ENCODE data around the gene TGFBR3L. TPM values are rescaled to one million over a fixed set of nuclear protein-coding genes. Genes with fewer than 3 reads are reported as not detected.

Gene TGFBR3L
- total and polyA plus RNA-seq, 2 of the 13 experiments (the other 11 are each of a cell fraction or from before 2014, with no cell fraction given) = 0.20 to 1.0 TPM

DNA sequence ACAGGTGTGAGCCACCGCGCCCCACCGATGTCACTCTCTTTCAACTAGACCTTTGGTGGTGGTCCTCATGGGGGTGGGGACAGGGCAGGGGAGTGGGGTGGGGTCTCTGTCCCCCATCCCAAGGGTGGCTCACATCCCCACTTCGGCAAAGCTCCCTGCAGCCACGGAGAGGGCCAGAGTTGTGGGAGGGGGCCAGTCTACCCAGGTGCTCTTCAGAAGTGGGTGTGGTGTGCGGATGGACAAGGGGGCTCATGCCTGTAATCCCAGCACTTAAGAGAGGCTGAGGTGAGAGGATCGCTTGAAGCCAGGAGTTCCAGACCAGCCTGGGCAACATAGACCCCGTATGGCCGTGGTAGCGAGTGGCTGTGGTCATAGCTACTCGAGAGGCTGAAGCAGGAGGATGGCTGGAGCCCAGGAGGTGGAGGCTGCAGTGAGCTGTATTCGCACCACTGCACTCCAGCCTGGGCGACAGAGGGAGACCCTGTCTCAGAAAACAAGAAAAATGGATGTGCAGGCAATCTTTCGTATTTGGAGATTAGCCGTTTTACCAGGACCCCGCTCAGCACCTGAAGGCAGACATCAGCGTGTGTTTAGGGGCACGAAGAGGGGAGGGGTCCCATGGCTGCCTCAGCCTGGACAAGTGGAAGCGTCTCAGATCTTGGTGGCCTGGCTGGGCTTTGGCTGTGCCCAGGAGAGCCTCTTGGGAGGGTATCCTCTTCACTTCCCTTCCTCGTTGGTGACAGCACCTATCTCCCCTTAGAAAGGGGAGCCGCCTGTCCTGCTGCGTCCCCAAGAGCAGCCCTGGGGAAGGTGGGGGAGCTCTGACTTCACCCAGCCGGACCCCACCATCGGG lies 846 bp downstream of the TGFBR3L start (continued):
- TF ChIP-seq ZNF235 (CRISPR knock-in tag; IDR thresholded peaks at IDR 0.05; ENCODE audit: borderline replicate concordance) (no peak), MYNN (CRISPR knock-in tag; IDR thresholded peaks at IDR 0.05; ENCODE audit: low read depth) (no peak), ZMAT3 (CRISPR knock-in tag; conservative IDR thresholded peaks at IDR 0.05) (no peak), PAWR (CRISPR knock-in tag; IDR thresholded peaks at IDR 0.05; ENCODE audit: borderline replicate concordance) (no peak), NFE2L2 (IDR thresholded peaks at IDR 0.05; ENCODE audit: low read length) (no peak), SP140L (CRISPR knock-in tag; IDR thresholded peaks at IDR 0.05; ENCODE audit: borderline replicate concordance) (no peak), CBX1 (IDR thresholded peaks at IDR 0.05; ENCODE audit: low read depth) (no peak), SUZ12 (IDR thresholded peaks at IDR 0.05; ENCODE audit: low read depth, low read length) (no peak), PCBP1 (IDR thresholded peaks at IDR 0.05; ENCODE audit: borderline replicate concordance, low read depth, low read length) (0 out of 2 replicates have a peak, but pooled peaks have one; percentile 11), ZNF746 (CRISPR knock-in tag; IDR thresholded peaks at IDR 0.05) (no peak), ZNF343 (CRISPR knock-in tag; IDR thresholded peaks at IDR 0.05) (no peak), ZNF274 (CRISPR knock-in tag; IDR thresholded peaks at IDR 0.05) (no peak), ZSCAN22 (CRISPR knock-in tag; IDR thresholded peaks at IDR 0.05) (no peak), SALL1 (CRISPR knock-in tag; IDR thresholded peaks at IDR 0.05) (0 out of 2 replicates have a peak, but pooled peaks have one; percentile 3), KAT8 (CRISPR knock-in tag; IDR thresholded peaks at IDR 0.05) (no peak)
- TF ChIP-seq, protein P1, sequence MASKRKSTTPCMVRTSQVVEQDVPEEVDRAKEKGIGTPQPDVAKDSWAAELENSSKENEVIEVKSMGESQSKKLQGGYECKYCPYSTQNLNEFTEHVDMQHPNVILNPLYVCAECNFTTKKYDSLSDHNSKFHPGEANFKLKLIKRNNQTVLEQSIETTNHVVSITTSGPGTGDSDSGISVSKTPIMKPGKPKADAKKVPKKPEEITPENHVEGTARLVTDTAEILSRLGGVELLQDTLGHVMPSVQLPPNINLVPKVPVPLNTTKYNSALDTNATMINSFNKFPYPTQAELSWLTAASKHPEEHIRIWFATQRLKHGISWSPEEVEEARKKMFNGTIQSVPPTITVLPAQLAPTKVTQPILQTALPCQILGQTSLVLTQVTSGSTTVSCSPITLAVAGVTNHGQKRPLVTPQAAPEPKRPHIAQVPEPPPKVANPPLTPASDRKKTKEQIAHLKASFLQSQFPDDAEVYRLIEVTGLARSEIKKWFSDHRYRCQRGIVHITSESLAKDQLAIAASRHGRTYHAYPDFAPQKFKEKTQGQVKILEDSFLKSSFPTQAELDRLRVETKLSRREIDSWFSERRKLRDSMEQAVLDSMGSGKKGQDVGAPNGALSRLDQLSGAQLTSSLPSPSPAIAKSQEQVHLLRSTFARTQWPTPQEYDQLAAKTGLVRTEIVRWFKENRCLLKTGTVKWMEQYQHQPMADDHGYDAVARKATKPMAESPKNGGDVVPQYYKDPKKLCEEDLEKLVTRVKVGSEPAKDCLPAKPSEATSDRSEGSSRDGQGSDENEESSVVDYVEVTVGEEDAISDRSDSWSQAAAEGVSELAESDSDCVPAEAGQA (IDR thresholded peaks at IDR 0.05; ENCODE audit: low read depth) = no peak
- TF ChIP-seq, protein P1 (CRISPR knock-in tag; IDR thresholded peaks at IDR 0.05; ENCODE audit: borderline replicate concordance) = no peak
- TF ChIP-seq, protein P2, sequence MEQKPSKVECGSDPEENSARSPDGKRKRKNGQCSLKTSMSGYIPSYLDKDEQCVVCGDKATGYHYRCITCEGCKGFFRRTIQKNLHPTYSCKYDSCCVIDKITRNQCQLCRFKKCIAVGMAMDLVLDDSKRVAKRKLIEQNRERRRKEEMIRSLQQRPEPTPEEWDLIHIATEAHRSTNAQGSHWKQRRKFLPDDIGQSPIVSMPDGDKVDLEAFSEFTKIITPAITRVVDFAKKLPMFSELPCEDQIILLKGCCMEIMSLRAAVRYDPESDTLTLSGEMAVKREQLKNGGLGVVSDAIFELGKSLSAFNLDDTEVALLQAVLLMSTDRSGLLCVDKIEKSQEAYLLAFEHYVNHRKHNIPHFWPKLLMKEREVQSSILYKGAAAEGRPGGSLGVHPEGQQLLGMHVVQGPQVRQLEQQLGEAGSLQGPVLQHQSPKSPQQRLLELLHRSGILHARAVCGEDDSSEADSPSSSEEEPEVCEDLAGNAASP (CRISPR knock-in tag; IDR thresholded peaks at IDR 0.05; ENCODE audit: borderline replicate concordance) = no peak
- TF ChIP-seq, protein P3, sequence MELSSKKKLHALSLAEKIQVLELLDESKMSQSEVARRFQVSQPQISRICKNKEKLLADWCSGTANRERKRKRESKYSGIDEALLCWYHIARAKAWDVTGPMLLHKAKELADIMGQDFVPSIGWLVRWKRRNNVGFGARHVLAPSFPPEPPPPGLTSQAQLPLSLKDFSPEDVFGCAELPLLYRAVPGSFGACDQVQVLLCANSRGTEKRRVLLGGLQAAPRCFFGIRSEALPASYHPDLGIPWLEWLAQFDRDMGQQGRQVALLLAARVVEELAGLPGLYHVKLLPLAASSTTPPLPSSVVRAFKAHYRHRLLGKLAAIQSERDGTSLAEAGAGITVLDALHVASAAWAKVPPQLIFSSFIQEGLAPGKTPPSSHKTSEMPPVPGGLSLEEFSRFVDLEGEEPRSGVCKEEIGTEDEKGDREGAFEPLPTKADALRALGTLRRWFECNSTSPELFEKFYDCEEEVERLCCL (CRISPR knock-in tag; IDR thresholded peaks at IDR 0.05; ENCODE audit: borderline replicate concordance) = no peak

Measured in HepG2 (cell line).